IMR-90 (cell line): ENCODE data around the gene SECISBP2. TPM values are rescaled to one million over a fixed set of nuclear protein-coding genes. Genes with fewer than 3 reads are reported as not detected.

Experiments
- ATAC-seq: fragments of 200-7000 bp; cut with Tn5 transposase; 2 replicates; pipeline ENCODE4 v1.9.1; 2020; ENCODE audit warnings: low read depth, mild to moderate bottlenecking, moderate library complexity
- BruUV-seq: library from RNA; stranded (reverse); fragments of 400-500 nt; replicated peaks from 2 replicates; lab custom pipeline; 2021; lab: Mats Ljungman, UMichigan
- CTCF ChIA-PET: fragments of 300-600 bp; formaldehyde crosslinking; extraction: SDS; loops from one replicate; lab custom pipeline; 2021; ENCODE audit warnings: antibody characterized with exemption; lab: Yijun Ruan, JAX
- POLR2A ChIA-PET: fragments of 300-600 bp; sonication (Branson Sonifier 250); formaldehyde crosslinking; loops from one replicate; lab custom pipeline; 2022; ENCODE audit warnings: antibody characterized with exemption; ENCODE audit not compliant: unreplicated experiment; lab: Charles Lee
- DNase-seq: peaks from one replicate; pipeline ENCODE4 v3.0.0; 2013
- H2AFZ ChIP-seq: replicated peaks from 2 replicates; pipeline ENCODE3; 2013; ENCODE audit warnings: low read length, mild to moderate bottlenecking; ENCODE audit not compliant: poor library complexity
- H2AK5ac ChIP-seq: 2 replicates; pipeline ENCODE4 v1.6.1; 2013; ENCODE audit warnings: low read depth, low read length, inconsistent platforms
- H2AK9ac ChIP-seq: replicated peaks from 2 replicates; pipeline ENCODE3; 2013; ENCODE audit warnings: mild to moderate bottlenecking, low read depth, low read length, moderate library complexity; ENCODE audit not compliant: poor library complexity
- H2BK120ac ChIP-seq: 2 replicates; pipeline ENCODE4 v1.6.1; 2013; ENCODE audit warnings: low read depth, low read length, inconsistent platforms
- H2BK15ac ChIP-seq: 3 replicates; pipeline ENCODE4 v1.6.1; 2013; ENCODE audit warnings: low read depth, low read length, inconsistent platforms
- H2BK20ac ChIP-seq: 2 replicates; pipeline ENCODE4 v1.6.1; 2013; ENCODE audit warnings: low read depth, mild to moderate bottlenecking, inconsistent platforms, low read length, moderate library complexity
- H2BK5ac ChIP-seq: 2 replicates; pipeline ENCODE4 v1.6.1; 2013; ENCODE audit warnings: mild to moderate bottlenecking, low read depth, low read length, inconsistent platforms; ENCODE audit not compliant: poor library complexity, severe bottlenecking
- H3K14ac ChIP-seq: replicated peaks from 2 replicates; pipeline ENCODE4 v1.6.1; 2013; ENCODE audit warnings: low read depth, low read length, inconsistent platforms
- H3K18ac ChIP-seq: 2 replicates; pipeline ENCODE4 v1.6.1; 2013; ENCODE audit warnings: low read depth, low read length, control low read depth
- H3K23ac ChIP-seq: 2 replicates; pipeline ENCODE4 v1.6.1; 2013; ENCODE audit warnings: low read depth, low read length, inconsistent platforms
- H3K27ac ChIP-seq: 2 replicates; pipeline ENCODE4 v1.5.1; 2013; ENCODE audit warnings: mild to moderate bottlenecking, control low read depth, low read length; ENCODE audit not compliant: insufficient read depth
- H3K27me3 ChIP-seq: 2 replicates; pipeline ENCODE4 v1.6.1; 2013; ENCODE audit warnings: low read length; ENCODE audit not compliant: control insufficient read depth, insufficient read depth
- H3K36me3 ChIP-seq: 2 replicates; pipeline ENCODE4 v1.6.1; 2013; ENCODE audit warnings: low read length, mixed read lengths; ENCODE audit not compliant: control insufficient read depth, insufficient read depth
- H3K4ac ChIP-seq: 2 replicates; pipeline ENCODE4 v1.6.1; 2013; ENCODE audit warnings: low read depth, low read length, inconsistent platforms
- H3K4me1 ChIP-seq: 2 replicates; pipeline ENCODE4 v1.6.1; 2013; ENCODE audit warnings: low read length, mixed read lengths; ENCODE audit not compliant: control insufficient read depth, insufficient read depth
- H3K4me2 ChIP-seq: 2 replicates; pipeline ENCODE4 v1.6.1; 2013; ENCODE audit warnings: low read depth, mild to moderate bottlenecking, control low read depth, low read length, moderate library complexity
- H3K4me3 ChIP-seq: 2 replicates; pipeline ENCODE4 v1.5.1; 2013; ENCODE audit warnings: low read depth, mild to moderate bottlenecking, control low read depth, low read length, moderate library complexity; ENCODE audit not compliant: insufficient read depth
- H3K56ac ChIP-seq: 2 replicates; pipeline ENCODE4 v1.6.1; 2013; ENCODE audit warnings: low read length, inconsistent platforms; ENCODE audit not compliant: insufficient read depth; ENCODE audit errors: extremely low read depth
- H3K79me1 ChIP-seq, 2 experiments: 2 replicates each; pipeline ENCODE4 v1.6.1; 2013; ENCODE audit warnings: low read length in 2 of 2, inconsistent platforms in 1 of 2, low read depth in 1 of 2
- H3K9ac ChIP-seq: 2 replicates; pipeline ENCODE4 v1.6.1; 2013; ENCODE audit warnings: low read depth, low read length, control low read depth
- H3K9me1 ChIP-seq: 2 replicates; pipeline ENCODE4 v1.6.1; 2013; ENCODE audit warnings: low read length, inconsistent platforms; ENCODE audit not compliant: insufficient read depth
- H3K9me3 ChIP-seq: 2 replicates; pipeline ENCODE4 v1.6.1; 2013; ENCODE audit warnings: low read length; ENCODE audit not compliant: control insufficient read depth, insufficient read depth
- H4K20me1 ChIP-seq: 2 replicates; pipeline ENCODE4 v1.6.1; 2013; ENCODE audit warnings: low read length, inconsistent platforms; ENCODE audit not compliant: insufficient read depth
- H4K5ac ChIP-seq: 2 replicates; pipeline ENCODE4 v1.6.1; 2013; ENCODE audit warnings: mild to moderate bottlenecking, low read depth, low read length, control low read depth
- H4K8ac ChIP-seq, 2 experiments: 2 replicates each; pipeline ENCODE4 v1.6.1; 2013; ENCODE audit warnings: low read depth in 2 of 2, low read length in 2 of 2, control low read depth in 1 of 2, inconsistent platforms in 1 of 2
- H4K91ac ChIP-seq: 2 replicates; pipeline ENCODE4 v1.6.1; 2013; ENCODE audit warnings: low read depth, low read length, inconsistent platforms; ENCODE audit not compliant: insufficient read depth
- CEBPB ChIP-seq: IDR thresholded peaks from 2 replicates; pipeline ENCODE4 v1.6.1; 2012; ENCODE audit warnings: low read depth, low read length, improper control_type of control experiment
- RAD21 ChIP-seq: IDR thresholded peaks from 2 replicates; pipeline ENCODE4 v1.6.1; 2012; ENCODE audit warnings: low read length, improper control_type of control experiment
- RCOR1 ChIP-seq: IDR thresholded peaks from 2 replicates; pipeline ENCODE4 v1.6.1; 2012; ENCODE audit warnings: mild to moderate bottlenecking, low read length, improper control_type of control experiment; ENCODE audit not compliant: insufficient replicate concordance
- SMC3 ChIP-seq: fragments of 150-350 bp; IDR thresholded peaks from 2 replicates; pipeline ENCODE4 v1.6.1; 2016; ENCODE audit warnings: low read depth, mild to moderate bottlenecking, antibody characterized with exemption, low read length, moderate library complexity
- WGBS, 2 experiments: methylation state at CpG; one replicate each; pipeline versions ENCODE4 v1.1.5 to v1.1.7; 2013; ENCODE audit warnings: missing lambda C conversion rate in 2 of 2; ENCODE audit not compliant: insufficient read length in 1 of 2; ENCODE audit errors: extremely low coverage in 2 of 2; 5-methylcytosine and 5-hydroxymethylcytosine counted together
- dilution Hi-C: fragments of 300-500 bp; cut with HindIII; formaldehyde crosslinking; loops from one replicate; pipeline ENCODE4 v1.14.3; 2018; ENCODE audit warnings: low sequenced_read_pairs; ENCODE audit not compliant: unreplicated experiment
- in situ Hi-C: fragments of 300-500 bp; cut with MboI; formaldehyde crosslinking; loops from 3 replicates; pipeline ENCODE4 v1.14.3; 2019; ENCODE audit warnings: low sequenced_read_pairs, inconsistent platforms, mixed read lengths
- intact Hi-C: fragments of 100-400 bp; cut with micrococcal nuclease; formaldehyde crosslinking; loops from 2 replicates; pipeline ENCODE4 v1.10.0; 2022
- polyA plus RNA-seq, 3 experiments: library from polyadenylated mRNA; depleted of rRNA; stranded (reverse); fragments of >200 nt; gene quantifications; 2 replicates each; pipeline ENCODE4 v1.2.3, GENCODE V29; 2012; ENCODE audit warnings: low replicate concordance in 1 of 3
- total RNA-seq: library from RNA; depleted of rRNA; stranded (reverse); fragments of >200 nt; gene quantifications from 2 replicates; pipeline ENCODE4 v1.2.3, GENCODE V29; 2012

The SECISBP2 gene
- total and polyA plus RNA-seq, 2 of the 4 experiments (the other 2 are of a cell fraction), result 16.4 to 18.8 TPM

DNA sequence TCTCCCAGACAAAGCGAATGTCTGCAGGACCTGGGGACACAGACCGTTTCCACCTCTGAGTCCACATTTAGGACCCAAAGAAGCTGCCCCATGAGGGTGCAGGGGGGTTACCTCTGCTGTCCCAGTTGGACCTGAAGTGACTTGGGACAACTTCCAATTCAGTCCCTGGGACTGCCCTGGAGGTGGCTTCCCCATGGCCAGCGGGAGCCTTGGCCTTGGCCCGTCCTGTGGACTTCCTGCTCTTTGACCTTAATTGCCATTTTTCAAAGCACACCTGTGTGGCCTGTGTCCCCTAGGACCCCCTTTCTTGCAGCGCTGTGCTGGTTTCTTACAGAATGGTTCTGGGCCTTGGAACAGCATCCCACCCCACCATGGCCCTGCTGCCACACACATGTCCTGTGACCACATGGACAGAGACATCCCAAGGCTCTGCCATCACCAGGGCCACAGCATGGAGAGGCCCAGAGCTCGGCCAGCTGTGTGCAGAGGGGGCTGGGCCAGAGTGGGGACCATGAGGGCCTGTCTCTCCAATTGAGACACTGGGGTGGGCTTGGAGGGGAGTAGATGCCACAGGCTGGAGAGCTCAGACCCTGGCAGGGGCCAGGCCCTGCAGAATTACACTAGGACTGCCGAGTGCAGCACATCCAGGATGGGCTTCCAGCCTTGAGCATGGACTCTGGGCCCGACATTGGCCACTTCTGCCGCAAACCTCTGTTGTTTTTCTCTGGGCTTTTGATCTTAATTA, 45.8 kb downstream of the SECISBP2 start:
- CTCF ChIA-PET, result no interaction called here

More for the DNA sequence above, 45.8 kb downstream of the SECISBP2 start:
- POLR2A ChIA-PET, result interaction anchor here (0.6 kb wide), 1 partner anchor 11 kb away, joined by 3 read pairs; no protein-coding TSS in a partner anchor
- Histone ChIP-seq H3K56ac (no peak overlapping the region), H4K8ac (no peak overlapping the region), H2AK9ac (peak overlapping the region; percentile 50), H3K4me2 (no peak overlapping the region), H4K91ac (no peak overlapping the region), H3K4me1 (no peaks in the 10 kb centered on the region), H3K36me3 (peaks cover 29% of the 10 kb centered on the region), H2BK20ac (no peak overlapping the region), H3K23ac (no peak overlapping the region), H3K14ac (no peak overlapping the region), H3K4me3 (no peak overlapping the region), H2BK15ac (no peak overlapping the region), H4K20me1 (no peaks in the 10 kb centered on the region), H3K27ac (no peak overlapping the region), H3K79me1 (no peaks in the 10 kb centered on the region), H4K5ac (no peak overlapping the region), H2BK120ac (no peak overlapping the region), H3K4ac (no peak overlapping the region), H3K9me1 (no peaks in the 10 kb centered on the region), H2AK5ac (no peak overlapping the region), H3K9me3 (no peaks in the 10 kb centered on the region), H3K9ac (no peak overlapping the region), H2BK5ac (no peak overlapping the region), H3K27me3 (no peaks in the 10 kb centered on the region), H2AFZ (no peak overlapping the region), H3K18ac (no peak overlapping the region)
- WGBS, 2 experiments, result 100% methylated on average over 1 of the region's 9 CpGs; no CpG with 5 or more reads in 1 of the 2 experiments
- ATAC-seq (no peak), DNase-seq (no peak)
- dilution Hi-C loops (no loop called here), in situ Hi-C loops (no loop called here), intact Hi-C loops (no loop called here)
- TF ChIP-seq CEBPB, result no peak
- no peak for TF ChIP-seq RCOR1
- no peak for TF ChIP-seq RAD21
- no peak for TF ChIP-seq SMC3
- no TSS peak for BruUV-seq
